ENCODE measurements around the gene TUSC2.

Gene TUSC2

DNA sequence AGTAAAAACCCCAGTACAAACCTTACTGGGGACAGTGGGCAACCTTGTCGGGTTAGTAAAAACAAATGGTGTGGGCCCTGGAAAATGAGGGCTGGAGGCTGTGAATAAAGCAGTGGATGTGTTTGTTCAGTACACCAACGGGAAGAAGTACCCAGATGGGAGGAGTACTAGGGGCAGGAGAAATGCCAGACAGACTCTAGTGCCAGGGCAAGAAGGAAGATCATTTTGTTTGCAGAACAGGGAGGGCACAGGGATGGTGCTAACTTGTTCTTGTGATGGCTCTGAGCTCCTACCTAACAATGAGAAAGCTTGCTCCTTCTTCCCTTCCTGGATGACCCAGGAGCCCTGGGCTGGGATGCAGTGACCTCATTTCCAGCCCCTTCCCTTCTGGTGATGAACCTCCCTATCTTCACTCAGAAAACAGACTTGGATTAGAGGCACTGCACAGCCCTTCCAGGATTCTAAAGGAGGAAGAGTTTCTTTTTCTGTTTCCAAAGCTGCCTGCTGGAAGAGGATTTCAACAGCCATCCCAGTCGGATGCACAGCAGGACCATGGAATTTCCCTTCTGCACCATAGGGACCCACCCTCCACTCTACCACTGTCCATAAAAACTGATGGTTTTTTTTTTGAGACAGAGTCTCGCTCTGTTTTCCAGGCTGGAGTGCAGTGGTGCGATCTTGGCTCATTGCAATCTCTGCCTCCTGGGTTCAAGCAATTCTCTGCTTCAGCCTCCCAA is 6.5 kb upstream of the TUSC2 start:
- DNase-seq, result no peak

DNA sequence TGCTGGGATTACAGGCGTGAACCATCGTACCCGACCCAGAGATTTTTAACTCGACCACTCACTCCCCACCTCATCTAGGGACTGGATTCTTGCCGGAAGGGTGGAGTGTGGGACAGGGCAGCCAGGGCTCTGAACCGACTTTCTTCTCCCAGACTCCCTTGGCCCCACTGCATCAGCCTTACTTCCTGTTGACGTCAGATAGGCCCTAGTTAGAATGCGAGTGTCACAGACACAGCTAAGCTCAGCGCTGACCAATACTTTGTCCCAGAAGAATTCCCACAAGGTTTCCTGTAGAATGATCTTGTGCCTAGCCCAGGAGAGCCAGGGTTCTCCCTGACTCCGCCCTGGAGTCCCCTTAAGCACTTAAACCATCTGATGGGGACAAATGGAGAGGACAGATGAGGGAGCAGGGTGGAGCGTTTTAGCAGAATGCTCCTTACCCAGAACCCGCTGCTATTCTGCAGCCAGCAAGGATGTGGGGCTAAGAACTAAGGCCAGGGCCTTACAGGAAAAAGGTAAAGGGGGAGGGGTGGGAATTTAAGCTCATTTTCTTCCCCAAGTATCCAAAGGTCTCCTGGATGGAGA is 5.8 kb upstream of the TUSC2 start:
- no peak for DNase-seq

DNA sequence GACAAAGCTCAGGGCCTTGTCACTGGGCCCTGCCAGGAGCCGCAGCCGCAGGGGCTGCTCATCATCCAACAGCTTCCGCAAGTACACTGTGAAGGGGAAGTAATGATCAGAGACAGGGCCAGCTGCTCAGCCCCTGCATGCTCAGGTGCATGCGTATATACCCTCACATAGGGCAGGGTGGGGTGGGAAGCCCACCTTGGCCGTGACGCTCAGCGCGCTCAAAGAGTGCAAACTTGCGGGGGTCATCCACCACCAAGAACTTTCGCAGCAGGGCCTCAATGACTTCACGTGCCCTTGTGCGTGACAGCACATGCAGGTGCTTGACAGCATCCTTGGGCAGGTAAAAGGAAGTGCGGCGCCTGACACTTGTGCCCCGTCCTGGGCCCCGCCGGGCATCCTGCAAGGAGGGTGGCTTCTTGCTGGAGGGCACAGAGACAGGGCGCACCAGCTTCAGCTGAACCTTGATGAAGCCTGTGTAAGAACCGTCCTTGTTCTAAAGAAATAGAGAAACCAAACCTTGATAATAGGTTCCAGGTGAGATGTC is 3.4 kb upstream of the TUSC2 start:
- DNase-seq, result no peak

DNA sequence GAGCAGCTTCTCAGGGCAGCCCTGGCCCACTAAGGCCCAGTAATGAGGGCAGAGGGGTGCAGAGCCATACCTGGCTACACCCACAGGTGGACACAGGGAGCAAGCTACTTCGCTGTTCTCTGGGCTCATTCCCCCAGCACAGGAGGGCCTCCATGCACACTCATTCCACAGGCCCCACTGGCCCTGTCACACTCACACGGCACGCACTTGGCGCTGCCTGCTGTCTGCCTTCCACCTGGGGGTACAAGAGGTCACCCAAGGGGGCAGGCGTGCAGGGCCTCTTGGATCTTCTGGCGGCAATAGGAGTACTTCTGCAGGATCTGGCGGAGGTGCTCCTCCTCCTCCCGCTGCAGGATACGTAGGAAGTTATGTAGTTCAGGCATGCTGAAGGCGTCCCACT is 2.3 kb upstream of the TUSC2 start:
- DNase-seq, result no peak

DNA sequence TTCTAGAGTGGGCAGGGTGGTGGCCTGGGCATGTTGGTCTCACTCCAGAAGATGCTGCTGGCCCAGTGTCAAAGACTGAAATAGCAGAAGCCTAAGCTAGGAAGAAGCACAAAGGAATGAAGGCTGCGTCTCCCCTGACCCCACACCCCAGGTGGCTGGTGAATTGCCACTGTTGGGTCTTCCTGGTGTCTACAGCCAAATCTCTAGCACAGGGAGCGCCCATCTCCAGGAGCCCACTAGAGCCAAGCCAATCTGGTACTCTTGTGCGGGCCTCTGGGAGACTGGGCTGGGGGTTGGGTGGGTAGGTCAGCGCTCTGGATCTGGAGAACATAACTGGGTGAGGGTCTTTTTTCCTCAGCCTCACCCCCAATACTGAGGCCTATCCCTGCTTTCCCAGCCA is 894 bp downstream of the TUSC2 start:
- no peak for DNase-seq

DNA sequence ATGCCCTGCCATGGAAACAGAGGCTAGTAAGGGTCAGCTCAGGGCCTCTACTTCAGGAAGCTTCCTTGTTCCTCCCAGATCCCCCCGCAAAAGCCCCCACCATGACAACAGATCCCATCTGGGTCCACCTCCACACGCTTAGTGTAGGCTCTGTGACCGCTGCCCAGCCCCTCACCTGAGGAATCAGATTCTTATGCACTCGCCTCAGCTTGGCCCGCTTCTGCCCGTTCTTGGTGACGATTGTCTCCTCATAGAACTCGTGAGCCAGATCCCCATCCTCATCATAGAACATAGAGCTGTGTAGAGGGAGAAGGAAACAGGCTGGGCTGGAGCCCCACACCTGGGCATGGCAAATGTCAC is 1.9 kb downstream of the TUSC2 start:
- DNase-seq, result no peak

DNA sequence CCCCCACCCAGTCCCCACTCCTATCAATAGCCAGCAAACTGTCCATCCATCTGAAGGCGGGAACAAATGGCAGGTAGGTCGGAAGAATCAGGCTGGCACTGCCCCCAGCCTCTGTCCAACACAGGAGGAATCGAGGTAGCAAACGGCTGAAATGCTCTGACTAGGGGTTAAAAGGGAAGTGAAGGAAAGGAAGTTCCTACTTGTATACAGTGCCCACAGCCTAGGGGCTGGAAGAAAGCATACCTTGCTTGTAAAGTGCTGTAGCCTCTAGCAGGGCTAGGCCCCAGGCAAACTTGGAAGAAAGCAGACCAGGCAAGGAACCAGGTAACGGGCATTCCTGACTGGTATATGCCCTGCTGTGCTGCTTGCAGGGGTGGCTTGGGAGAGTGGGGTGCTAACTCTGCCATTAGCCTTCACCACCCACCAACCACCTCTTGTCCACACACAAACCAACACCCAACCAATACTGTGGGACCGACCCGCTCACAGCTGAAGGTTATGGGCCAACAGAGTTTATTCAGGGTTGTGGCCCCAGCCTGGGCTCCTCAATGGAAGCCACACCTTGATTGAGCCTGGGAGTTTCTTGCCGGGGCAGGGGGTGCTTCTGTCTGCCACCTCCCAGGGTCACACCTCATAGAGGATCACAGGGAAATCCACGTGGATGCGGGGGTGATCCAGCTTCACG is 2.4 kb downstream of the TUSC2 start:
- no peak for DNase-seq

DNA sequence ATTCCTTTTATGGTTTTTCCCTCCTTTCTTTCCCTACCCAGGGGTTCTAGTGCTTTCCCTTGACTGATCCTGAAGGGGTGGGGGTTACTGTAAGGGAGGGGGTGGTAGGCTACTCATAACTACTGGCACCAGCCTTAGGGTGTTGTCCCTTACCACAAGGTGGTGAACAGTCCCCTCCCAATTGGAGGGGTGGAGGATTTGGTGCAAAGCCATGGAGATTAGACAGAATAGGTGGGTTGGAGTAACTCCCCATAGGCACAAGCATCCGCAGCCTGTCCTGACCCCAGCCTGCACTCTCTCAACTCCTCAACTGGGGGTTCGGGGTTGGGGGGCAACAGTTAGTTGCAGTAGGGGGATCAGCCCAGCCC is 2.9 kb downstream of the TUSC2 start:
- no peak for DNase-seq

DNA sequence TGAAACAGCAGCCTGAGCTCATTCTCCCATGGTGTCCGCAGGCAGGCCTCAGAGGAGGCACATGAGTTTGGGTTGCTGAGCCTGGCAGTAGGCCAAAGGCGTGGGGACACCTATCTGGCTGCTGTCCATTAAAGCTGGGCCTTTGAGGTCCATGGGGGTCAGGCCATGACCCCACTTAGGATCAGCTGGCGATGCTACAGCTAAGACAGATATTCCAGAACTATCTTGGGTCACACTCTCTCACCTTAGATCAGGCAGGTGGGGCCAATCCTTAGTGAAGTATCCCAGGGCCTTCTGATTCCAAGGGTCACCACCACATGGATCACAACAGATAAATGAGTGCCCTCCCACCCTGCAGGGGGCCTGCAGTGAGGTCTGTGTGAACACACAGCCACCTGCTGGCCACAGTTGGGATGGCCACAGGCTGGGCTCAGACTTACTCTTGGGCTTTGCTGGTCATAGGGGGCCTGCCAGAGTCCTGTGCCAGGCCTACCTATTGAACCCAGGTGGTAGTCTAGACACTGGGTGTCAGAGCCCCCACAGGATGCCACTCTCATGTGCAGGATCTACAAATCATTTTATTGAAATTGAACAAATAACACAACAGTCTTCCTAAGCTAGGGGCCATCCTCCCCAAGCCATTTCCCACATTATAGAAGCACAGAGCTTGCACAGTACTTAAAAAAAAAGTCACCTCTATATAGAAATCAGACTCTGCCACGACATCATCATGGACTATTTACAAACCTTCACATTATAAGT is 3.5 kb downstream of the TUSC2 start:
- DNase-seq, result peak; percentile 21 to 62

DNA sequence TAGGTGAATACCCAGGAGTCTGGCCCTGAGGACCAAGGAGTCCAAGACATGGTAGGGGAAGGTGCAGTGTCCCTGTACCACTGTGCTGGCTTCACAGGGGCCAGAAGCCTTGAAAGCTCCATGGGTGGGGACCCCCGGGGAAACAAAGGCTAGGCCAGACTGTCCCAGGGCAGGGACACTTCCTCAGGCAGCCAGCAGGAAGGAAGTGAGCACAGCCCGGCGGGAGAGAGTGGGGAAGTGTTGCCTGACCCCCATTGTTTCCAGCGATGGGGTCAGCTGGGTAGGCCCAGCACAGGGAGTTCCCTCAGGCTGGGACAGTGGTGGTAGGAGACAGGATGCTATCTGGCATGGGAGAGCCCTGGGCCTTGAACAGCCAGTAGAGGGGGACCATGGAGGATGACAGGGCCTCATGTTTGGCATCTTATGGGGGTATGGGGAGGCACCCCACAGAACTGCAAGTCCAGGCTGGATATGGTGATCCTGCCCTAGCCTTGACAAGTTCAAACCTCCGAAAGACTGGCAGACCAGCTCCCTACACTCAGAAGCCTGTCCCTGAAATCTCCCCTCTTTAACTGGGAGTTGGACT is 4.3 kb downstream of the TUSC2 start:
- DNase-seq, result no peak

DNA sequence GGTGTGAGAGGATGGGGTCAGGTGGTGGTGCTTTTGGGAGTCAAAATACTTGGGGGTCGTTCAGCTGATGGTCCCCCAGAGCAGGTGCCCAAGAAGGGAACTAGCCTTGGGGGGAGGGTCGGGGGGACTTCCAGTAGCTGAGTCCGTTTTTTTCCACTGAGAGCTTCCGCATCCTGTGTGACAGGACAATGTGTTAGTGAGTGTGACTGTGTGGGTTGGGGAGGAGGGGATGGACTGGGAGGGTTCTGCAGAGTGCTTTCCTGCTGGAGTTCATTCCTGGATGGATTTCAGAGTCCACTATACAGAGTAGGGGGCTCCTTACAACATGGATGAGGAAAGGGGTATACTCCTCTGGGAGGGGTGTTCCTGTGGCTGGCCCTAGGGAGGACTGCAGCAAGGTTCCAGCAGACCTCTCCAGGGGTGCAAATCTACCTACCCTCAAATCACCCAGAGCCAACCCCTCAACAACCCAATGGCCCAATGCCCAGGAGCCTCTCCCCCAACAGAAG is 4.9 kb downstream of the TUSC2 start:
- DNase-seq, result no peak

DNA sequence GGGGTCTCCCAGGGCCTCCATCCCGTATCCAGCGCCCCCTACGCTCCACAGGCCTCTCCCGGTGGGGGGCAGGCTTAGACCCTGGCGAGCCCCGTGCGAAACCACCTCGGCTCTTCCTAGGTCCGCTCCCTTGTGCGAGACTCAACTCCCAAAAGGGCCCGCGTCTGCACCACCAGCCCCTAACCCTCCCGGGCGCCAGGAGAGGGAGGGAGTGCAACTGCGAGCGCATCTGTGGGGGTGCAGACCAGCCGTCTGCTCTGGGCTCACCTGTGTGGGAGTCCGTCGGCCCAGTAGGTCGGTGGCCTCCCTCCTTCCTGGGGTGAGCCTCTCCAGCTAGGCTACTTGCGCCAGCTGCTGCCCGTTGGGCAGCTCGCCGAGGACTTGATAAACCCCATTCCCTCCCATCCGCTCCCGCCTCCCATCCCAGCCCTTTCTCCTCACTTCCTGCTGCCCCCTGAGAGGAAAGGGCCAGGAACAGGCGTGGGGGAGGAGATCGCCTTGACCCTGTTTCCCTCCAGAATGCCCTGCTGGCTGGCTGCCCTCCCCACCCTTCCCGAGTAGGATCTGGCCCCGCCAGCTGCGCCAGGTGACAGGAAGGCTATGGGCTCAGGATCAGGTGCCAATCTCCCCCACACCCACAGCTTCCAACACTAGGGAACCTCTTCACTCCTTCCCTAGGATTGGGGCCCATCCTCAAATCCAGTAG is 5.5 kb downstream of the TUSC2 start, which contains the start of gene HYAL2:
Gene HYAL2, minus strand, starts transcription at position 360 of the 706 bp plus-strand sequence. CDS start 2,256 bp downstream, outside the sequence.
- DNase-seq, result peak in 1 of 2 experiments; percentile 30

DNA sequence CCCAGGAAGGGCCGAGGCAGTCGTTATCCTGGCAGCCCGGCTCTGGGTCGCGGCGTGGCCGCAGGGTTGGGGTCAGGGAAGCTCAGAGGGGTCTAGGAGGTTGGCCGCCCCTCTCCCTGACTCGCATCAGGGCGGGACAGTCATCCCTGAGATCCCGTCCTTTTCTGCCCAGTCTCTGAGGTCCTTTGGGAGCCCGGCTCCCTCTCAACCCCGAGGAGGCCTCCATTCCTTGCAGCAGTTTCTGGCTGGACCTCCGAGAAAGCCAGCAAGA is 6.0 kb downstream of the TUSC2 start:
- DNase-seq, result no peak

DNA sequence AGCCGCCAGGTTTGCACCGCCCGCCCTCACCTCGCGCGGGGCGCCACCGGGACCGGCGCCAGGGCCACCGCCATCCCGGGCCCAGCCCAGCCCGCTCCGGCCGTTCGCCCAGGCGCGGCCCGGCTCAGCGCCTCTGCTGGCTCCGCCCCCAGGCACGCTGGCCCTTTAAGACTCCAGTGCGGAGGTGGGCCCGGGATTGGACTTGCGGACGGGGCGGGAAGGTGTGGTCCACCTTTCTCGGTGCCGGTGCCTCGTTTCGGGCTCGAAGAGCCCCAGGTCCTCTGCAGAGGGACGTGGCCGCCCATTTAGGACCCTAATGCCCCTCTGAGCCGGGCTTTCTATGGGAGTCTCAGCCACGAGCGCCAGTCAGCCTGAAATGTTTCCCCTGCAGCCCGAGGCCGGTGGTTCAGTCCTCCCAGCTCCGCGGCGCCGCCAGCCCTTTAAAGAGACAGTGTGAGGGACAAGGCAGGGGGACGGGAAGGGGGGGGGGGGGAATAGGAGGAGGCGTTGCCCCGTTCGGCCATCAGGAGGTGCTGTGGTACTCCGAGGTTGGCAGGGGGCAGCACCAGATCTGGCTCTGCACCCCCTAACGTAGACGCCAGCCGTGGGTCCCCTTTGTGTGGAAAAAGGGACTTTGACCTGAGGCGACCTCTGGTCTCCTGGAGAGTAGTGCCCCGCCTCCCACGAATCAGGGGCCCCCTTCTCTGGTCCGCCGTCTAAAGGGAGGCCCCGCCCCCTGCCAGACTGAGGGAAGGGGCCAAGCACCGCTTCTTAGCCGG is 6.5 kb downstream of the TUSC2 start:
- DNase-seq, result peak; percentile 81 to 94

DNA sequence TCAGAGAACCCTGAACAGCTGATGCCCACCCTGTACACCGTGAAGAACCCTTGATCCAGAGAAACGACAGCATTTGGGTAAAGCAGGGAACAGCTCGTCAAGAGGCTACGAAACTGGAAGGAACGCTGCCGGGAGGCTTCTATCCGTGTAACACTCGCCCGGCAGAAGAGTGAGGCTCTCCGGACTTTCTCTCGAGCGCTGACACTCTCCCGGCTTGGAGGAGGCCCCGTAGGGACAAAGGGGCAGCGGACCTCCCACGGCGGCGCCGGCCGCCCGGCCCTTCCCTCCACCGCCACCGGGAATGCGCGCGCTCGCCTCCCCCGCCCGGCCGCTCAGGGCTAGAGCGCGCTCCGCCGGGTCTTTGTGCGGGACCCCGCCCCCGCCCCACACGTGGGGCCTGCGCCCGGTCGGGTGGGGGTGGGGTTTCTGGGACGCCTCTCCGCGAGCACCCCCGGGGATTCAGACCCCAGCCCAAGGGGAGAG is 7.1 kb downstream of the TUSC2 start:
- DNase-seq, result peak in 1 of 2 experiments; percentile 91

DNA sequence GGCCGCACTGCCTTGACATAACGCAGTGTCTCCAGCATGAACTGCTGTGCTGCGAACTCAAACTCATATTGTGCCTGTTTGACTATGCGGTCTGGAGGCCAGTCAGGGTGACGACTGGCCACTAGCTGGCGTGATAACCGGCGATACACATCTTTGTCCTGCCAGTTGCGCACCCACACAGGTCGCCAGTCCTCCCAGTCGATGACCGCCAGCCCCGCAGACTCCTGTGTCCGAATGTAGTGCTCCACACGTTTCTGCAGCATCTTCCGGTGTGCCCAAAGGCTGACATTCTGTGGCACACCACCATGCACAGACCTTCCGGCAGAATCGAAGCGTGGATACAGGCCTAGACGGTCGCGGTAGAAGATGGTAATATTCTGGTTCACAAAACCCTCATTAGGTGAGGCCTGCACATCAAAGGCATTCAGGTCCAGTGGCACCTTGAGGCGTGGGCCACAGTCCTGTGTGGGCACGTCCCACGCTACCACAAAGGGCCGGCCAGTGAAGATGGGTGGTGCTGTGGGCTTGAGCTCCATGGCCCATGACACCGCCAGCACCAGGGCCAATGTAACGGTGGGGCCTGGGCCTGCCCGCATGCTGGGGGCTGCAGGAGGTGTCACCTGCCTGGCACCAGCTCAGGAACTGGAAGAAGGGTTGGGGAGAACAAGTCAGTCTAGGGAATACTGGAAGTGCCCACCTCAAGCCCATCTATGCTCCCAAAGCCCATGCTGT is 8.0 kb downstream of the TUSC2 start:
- no peak for DNase-seq

DNA sequence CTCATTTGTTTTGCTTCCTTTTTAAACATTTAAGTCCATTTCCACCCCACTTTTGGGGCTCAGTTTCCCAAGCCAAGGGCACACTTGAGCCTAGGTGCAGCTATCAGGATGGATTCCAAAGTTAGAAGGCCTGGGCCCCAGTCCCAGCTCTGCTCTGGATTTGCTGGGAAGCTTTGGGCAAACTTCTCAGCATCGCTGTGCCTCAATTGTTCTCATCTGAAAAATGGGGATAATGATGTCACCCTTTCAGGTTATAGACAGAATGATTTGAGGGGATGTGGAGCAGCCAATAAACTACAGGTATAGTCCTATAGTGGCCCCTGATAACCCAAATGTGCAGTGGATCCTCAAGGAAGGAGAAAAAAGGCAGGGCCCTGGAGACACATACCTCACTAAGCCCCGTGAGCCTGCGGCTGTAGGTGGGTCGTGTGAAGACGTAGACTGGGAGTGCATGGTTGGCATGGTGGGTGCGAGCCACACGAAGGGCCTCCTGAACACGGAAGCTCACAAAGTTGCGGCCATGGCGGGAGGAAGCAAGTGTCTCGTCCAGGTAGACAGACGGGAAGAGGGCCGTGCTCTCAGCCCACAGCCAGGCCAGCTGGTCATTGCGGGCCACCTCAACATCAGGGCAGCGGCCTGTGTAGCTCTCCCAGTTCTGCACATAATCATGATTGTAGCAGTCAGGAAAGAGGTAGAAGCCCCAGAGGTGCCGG is 8.7 kb downstream of the TUSC2 start:
- no peak for DNase-seq

DNA sequence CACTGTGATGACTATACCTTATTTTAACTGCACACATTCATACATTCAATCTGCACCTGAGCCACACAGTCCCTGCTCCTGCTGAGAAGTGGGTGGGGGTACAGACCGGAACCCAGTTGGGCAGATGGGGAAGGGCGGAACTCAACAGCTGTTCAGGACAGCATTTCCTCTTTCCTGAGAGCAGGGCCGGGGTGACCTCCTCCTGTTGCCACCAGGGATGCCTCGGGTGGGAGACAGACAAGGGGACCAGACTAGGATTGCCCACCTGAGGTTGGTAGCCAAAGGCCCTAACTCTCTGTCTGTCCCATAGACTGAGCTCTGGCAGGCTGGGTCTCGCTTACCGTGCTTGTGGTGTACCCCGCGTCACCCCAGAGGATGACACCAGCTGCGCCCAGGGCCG is 9.4 kb downstream of the TUSC2 start:
- DNase-seq, result no peak

DNA sequence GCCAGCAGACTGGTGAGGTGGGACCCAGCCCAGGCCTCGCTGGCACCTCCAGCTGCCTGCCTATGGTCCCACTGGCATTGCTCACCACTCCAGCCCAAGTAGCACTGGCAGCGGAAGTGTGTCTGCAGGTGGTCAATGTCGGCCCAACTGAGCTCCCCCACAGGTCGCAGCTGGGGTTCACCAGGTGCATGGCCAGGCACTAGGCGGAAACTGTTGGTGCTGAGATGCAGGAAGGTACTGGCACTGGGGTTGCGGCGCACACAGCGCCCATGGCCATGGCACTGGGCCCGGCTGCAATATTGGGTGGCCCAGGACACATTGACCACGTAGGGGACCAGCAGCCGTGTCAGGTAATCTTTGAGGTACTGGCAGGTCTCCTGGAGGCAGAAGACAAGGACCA is 9.9 kb downstream of the TUSC2 start:
- no peak for DNase-seq

DNA sequence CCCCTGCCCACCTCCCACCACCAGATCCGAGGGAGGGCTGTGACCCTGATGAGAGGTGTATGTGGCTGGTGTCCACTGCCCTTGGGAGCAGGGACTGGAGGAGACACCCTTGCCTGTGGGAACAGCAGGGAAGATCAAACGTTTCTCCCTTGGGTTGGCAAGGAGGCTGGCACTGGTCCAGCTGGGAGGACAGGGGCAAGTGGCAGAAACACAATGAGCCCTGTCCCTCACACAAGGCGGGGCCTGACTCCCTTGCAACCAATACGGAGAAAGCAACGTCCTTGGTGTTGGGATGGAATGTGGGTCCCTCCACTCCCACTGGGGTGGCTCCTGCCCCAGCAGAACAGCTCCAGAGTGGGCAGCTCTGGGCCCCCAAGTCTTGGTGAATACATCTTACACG is 10.7 kb downstream of the TUSC2 start:
- no peak for DNase-seq

Data from NCI-H526 (cell line).